Kasumi-1 (cell line): ENCODE results near the gene HOXD13.
A peak's percentile ranks its signal among the peaks of the same experiment; 100 is the strongest.

Experiments used
- DNase-seq, 2 experiments: peaks; one replicate each; lab custom pipeline; 2025; lab: John Stamatoyannopoulos, UW

Gene HOXD13

GRCh38 chr2:176081376-176081836 is 11.1 kb upstream of the HOXD13 start:
- DNase-seq = no peak

- no peak for DNase-seq
Measured at GRCh38 chr2:176081837-176082524, 10.5 kb upstream of the HOXD13 start.

- DNase-seq = no peak
Measured at GRCh38 chr2:176082525-176082823, 10.0 kb upstream of the HOXD13 start.

- DNase-seq = no peak
Measured at GRCh38 chr2:176082824-176083751, 9.4 kb upstream of the HOXD13 start.

GRCh38 chr2:176083796-176084261 is 8.7 kb upstream of the HOXD13 start, which contains the start of gene EVX2:
Gene EVX2, minus strand, starts transcription at chr2:176083962. Its CDS starts 186 bp downstream, at chr2:176083776.
- DNase-seq = no peak

GRCh38 chr2:176084611-176085119 is 7.9 kb upstream of the HOXD13 start:
- DNase-seq = no peak

GRCh38 chr2:176085120-176085788 is 7.3 kb upstream of the HOXD13 start:
- DNase-seq = no peak

- DNase-seq = peak; percentile 57 to 67
Measured at GRCh38 chr2:176085861-176086771, 6.4 kb upstream of the HOXD13 start.

GRCh38 chr2:176087330-176088047 is 5.0 kb upstream of the HOXD13 start:
- no peak for DNase-seq

GRCh38 chr2:176088048-176088936 is 4.2 kb upstream of the HOXD13 start:
- peak; percentile 69 to 78 for DNase-seq

- DNase-seq = no peak
Measured at GRCh38 chr2:176088937-176089842, 3.3 kb upstream of the HOXD13 start.

GRCh38 chr2:176089843-176090395 is 2.6 kb upstream of the HOXD13 start:
- no peak for DNase-seq

- DNase-seq = no peak
Measured at GRCh38 chr2:176090862-176091261, 1.7 kb upstream of the HOXD13 start.

- DNase-seq = no peak
Measured at GRCh38 chr2:176091329-176092258, 927 bp upstream of the HOXD13 start.

GRCh38 chr2:176093145-176093897 is 800 bp downstream of the HOXD13 start:
- peak; percentile 37 to 39 for DNase-seq

- DNase-seq = no peak
Measured at GRCh38 chr2:176093898-176094249, 1.4 kb downstream of the HOXD13 start.
